ENCODE results near the gene SH2D7. TPM values are rescaled to one million over a fixed set of nuclear protein-coding genes. Genes with fewer than 3 reads are reported as not detected.

SH2D7 gene
- not detected in 2 replicates for total RNA-seq

DNA sequence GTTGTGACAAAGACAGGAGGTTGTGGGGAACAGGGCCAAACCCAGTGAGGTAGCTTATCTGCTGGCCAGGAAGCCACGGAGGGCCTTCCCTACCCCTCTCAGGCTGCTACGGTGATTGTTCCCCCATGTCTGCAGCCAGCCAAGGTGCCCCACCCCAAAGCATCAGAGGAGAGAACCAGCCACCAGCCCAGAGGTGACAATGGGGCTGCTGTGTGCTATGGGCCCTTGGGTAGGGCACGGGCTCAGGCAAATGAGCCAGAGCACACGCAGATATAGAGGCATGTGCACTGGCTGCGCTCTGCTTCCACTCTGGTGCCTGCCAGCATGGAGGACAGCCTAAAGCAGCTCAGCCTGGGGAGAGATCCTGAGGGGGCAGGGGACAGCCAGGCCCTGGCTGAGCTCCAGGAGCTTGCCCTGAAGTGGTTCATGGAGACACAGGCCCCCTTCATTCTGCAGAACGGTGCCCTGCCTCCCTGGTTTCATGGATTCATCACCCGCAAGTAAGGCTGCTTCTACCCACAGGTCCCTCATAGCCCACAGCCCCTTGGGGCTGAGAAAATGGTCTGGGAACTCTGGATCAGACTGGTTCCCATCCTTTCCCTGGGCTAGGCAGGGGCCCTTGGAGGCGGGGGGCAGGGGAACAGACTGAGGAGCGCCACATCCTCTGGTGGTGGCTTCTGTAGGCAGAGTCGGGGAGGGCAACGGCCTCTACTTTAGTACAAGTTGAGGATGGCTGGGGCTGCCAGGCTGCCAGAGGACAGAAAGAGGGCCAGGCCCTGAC, at the start of gene SH2D7:
Gene SH2D7 (plus strand): TSS at position 301 of the 781 bp plus-strand sequence. CDS start 24 bp downstream, at position 325.

DNA sequence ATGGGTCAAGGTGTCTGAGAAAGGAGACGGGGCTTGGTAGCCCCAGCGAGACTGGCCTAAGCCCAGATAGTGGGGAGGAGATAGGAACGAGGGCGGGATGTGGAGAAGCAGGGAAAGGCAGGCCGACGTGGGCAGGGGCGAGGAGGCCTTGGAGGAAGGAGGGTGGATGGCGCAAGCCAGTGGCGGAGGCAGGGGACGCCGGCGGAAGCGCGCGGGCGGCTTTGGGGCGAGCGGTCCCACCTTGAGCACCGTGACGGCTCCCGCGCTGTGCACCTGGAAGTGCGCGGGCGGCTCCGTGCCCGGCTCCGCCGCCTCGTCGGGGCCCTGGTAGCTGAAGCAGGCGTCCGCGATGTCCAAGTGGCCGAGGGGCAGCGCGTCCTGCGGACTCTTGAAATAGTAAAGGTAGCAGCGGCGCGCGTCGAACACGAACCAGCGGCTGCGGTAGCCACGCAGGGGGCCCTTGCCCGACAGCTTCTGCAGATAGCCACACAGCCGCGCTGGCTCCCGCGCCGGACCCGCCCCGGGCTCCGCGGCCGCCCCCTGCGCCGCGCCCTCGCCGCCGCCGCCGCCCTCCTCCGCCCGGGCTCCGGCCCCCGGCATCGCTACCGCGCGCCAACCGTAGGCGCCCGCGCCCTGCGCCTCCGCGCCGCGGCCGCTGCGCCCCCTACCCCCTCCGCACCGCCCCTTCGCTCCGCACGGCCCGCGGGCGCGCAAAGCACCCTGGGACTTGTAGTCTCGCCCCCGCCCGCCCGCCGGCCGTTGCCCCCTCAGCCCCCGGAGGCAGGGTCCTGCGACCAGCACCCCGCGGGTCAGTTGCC, 15.1 kb upstream of the SH2D7 start, which contains the start of gene TBC1D2B:
Gene TBC1D2B (minus strand): TSS at position 659 of the 818 bp plus-strand sequence. CDS start 59 bp downstream, at position 600.

DNA sequence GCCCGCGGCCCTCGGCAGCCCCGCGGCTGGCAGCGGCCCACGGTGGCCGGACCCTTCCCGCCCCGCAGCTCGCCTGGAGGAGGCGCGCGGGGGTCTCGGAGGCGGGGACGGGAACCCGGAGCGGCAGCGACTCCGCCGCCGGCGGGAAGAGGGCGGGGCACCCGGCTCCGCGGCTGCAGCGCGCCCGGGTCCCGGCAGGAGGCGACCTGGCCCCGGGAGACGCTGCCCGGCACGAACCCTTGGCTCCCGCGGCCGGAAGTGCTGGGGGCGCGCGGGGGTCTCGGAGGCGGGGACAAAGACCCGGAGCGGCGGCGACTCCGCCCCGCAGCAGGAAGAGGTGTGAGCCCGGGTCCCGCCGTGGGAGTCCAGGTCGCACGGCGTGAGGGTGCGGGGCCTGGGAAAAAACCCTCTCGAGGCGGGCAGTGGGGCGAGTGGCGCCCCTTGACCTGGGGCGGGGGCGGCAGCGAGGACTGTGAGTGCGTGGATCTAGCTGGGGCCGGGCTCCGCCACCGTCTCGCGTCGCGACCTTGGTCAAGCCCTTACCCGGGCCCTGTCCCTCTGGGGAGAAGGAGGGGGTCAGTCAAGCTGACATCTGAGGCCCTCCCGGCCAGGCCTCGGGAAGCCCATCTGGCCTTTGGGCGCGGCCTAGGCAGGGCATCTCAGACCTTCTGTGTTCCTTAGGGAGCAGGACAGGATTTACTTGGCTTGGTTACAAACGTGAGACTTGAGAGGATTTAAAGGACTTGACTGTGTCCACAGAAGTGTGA, 39.1 kb downstream of the SH2D7 start, which contains the start of gene CIB2:
Gene CIB2 (minus strand): TSS at position 151 of the 767 bp plus-strand sequence. CDS start 230 bp downstream, outside the sequence.

DNA sequence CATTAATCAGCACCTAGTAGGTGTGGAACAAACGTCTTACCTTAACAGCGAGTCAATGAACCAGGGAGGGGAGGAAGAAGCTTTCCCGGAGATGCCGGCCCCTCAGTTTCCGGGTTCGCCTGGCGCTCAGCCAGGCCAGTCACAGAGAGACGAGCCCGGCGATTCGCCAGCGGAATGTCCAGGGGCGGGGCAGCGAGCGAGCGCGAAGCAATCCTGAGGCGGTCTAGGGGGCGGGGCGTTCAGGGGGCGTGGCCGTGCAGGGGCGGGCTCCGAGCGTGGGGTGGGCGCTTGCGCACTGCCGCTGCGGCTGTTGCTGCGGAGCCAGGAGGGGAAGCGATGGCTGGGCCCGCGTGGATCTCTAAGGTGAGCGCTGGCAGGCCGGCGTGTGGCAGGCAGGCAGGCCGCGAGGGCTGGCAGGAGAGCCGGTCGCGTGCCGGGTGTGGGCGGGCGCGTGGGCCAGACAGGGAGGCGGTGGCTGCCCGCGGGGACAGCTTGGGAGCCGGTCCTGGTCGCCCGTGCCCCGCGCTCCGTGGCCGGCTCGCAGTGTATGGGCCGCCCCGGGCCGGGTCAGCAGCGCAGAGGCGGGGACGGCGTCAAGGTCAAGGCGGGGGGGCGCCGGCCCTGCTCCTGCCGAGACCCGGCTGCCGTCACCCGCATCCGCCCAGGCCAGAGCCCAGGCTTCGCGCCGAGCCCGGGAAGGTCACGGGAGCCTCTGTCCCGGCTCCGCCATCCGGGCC, 56.9 kb downstream of the SH2D7 start, which contains the start of gene IDH3A:
Gene IDH3A (plus strand): TSS at position 295 of the 737 bp plus-strand sequence. CDS start 42 bp downstream, at position 337.

Other genes with a start within 250 kb of the SH2D7 start
- gene TBC1D2B, start 14.8 kb upstream of the SH2D7 start, total RNA-seq, result 38.1 and 59.4 TPM in 2 replicates
- 2.0 and 2.4 TPM in 2 replicates for gene CIB2, start 38.9 kb downstream of the SH2D7 start, total RNA-seq
- gene IDH3A, start 56.8 kb downstream of the SH2D7 start, total RNA-seq, result 24.0 and 29.0 TPM in 2 replicates
- gene ACSBG1, start 142.0 kb downstream of the SH2D7 start, total RNA-seq, result not detected in 2 replicates
- gene DNAJA4, start 172.0 kb downstream of the SH2D7 start, total RNA-seq, result 1.00 and 3.5 TPM in 2 replicates
- gene SKIC8, start 207.0 kb downstream of the SH2D7 start, total RNA-seq, result 83.0 and 98.4 TPM in 2 replicates
- not detected in 2 replicates for gene CRABP1, start 247.8 kb downstream of the SH2D7 start, total RNA-seq